K562 (cell line): ENCODE results near the gene TEPSIN. TPM values are rescaled to one million over a fixed set of nuclear protein-coding genes. Genes with fewer than 3 reads are reported as not detected.

Source experiments
- ATAC-seq: fragments of 200-7000 bp; cut with Tn5 transposase; 3 replicates; pipeline ENCODE4 v1.9.1; 2020; ENCODE audit warnings: moderate library complexity
- BruUV-seq: library from RNA; stranded (reverse); fragments of 400-500 nt; replicated peaks from 2 replicates; lab custom pipeline; 2021; lab: Mats Ljungman, UMichigan
- CTCF ChIA-PET: fragments of 300-600 bp; formaldehyde crosslinking; extraction: SDS; loops from one replicate; lab custom pipeline; 2021; ENCODE audit warnings: low intra/inter-chr PET ratio; lab: Yijun Ruan, JAX
- POLR2A ChIA-PET: fragments of 300-600, 350-650 bp; sonication (Branson Sonifier 250); formaldehyde crosslinking; extraction: SDS; loops from one replicate; lab custom pipeline; 2021; ENCODE audit warnings: antibody characterized with exemption, inconsistent platforms; lab: Yijun Ruan, JAX
- DNase-seq, 4 experiments: peaks; one replicate each; pipeline versions ENCODE4 v3.0.0 to v3.0.0-alpha.2; 2011 to 2018; ENCODE audit warnings: low spot score in 3 of 4, mixed read lengths in 3 of 4; ENCODE audit errors: extremely low read depth in 1 of 4
- FAIRE-seq: peaks from 2 replicates; lab custom pipeline; 2011; peaks lifted over from hg19 to GRCh38; lab: Jason Lieb, UNC
- H2AFZ ChIP-seq: 2 replicates; pipeline ENCODE4 v1.6.0; 2011; ENCODE audit warnings: low read depth, low read length, control low read depth, inconsistent platforms
- H3K27ac ChIP-seq: fragments of 200-600 bp; 3 replicates; pipeline ENCODE4 v1.8.0; 2011; ENCODE audit warnings: low read depth, mild to moderate bottlenecking, control low read depth, inconsistent platforms, low read length, moderate library complexity, mixed read lengths; ENCODE audit errors: extremely low read depth
- H3K27me3 ChIP-seq, 2 experiments: fragments of 300-600 bp in 1 of 2; 2 replicates in 1 of 2; 3 replicates in 1 of 2; pipeline versions ENCODE4 v1.6.0 to v1.8.0; 2011; ENCODE audit warnings: inconsistent platforms in 2 of 2, low read length in 2 of 2, mild to moderate bottlenecking in 1 of 2, mixed read lengths in 1 of 2, moderate library complexity in 1 of 2; ENCODE audit not compliant: control insufficient read depth in 2 of 2, insufficient read depth in 2 of 2
- H3K36me3 ChIP-seq: fragments of 300-600 bp; 3 replicates; pipeline ENCODE4 v1.8.0; 2011; ENCODE audit warnings: mild to moderate bottlenecking, low read length, inconsistent platforms; ENCODE audit not compliant: control insufficient read depth, insufficient read depth
- H3K4me1 ChIP-seq, 2 experiments: fragments of 200-600 bp in 1 of 2; replicated peaks in 1 of 2; 2 replicates in 1 of 2; 3 replicates in 1 of 2; pipeline versions ENCODE4 v1.5.1 to v1.8.0; 2011; ENCODE audit warnings: inconsistent platforms in 2 of 2, low read length in 2 of 2, mild to moderate bottlenecking in 1 of 2, mixed read lengths in 1 of 2, moderate library complexity in 1 of 2; ENCODE audit not compliant: control insufficient read depth in 2 of 2, insufficient read depth in 2 of 2
- H3K4me2 ChIP-seq: 2 replicates; pipeline ENCODE4 v1.6.1; 2011; ENCODE audit warnings: low read length, control low read depth, inconsistent platforms, mixed read lengths; ENCODE audit not compliant: insufficient read depth
- H3K4me3 ChIP-seq: fragments of 200-600 bp; sonication (generic), shearing (Covaris generic); 2 replicates; pipeline ENCODE4 v1.5.1; 2016; ENCODE audit warnings: control low read depth, inconsistent platforms
- H3K79me2 ChIP-seq: fragments of 200-600 bp; 3 replicates; pipeline ENCODE4 v1.8.0; 2011; ENCODE audit warnings: low read length, inconsistent platforms; ENCODE audit not compliant: control insufficient read depth, insufficient read depth
- H3K9ac ChIP-seq, 2 experiments: 2 replicates each; pipeline versions ENCODE4 v1.6.0 to v1.6.1; 2011; ENCODE audit warnings: low read depth in 2 of 2, low read length in 2 of 2, control low read depth in 1 of 2, inconsistent platforms in 1 of 2, mild to moderate bottlenecking in 1 of 2, mixed read lengths in 1 of 2; ENCODE audit not compliant: insufficient read depth in 1 of 2
- H3K9me1 ChIP-seq: one replicate; pipeline ENCODE4 v1.6.0; 2011; ENCODE audit warnings: inconsistent platforms, mild to moderate bottlenecking, low read length, moderate library complexity; ENCODE audit not compliant: control insufficient read depth, insufficient read depth
- H3K9me3 ChIP-seq: replicated peaks from 2 replicates; pipeline ENCODE4 v1.5.1; 2011; ENCODE audit warnings: low read depth, low read length, inconsistent platforms; ENCODE audit not compliant: control insufficient read depth, insufficient read depth
- H4K20me1 ChIP-seq: replicated peaks from 2 replicates; pipeline ENCODE4 v1.6.1; 2011; ENCODE audit warnings: low read length, inconsistent platforms, mixed read lengths; ENCODE audit not compliant: control insufficient read depth, insufficient read depth
- CCAR2 ChIP-seq: fragments of 200-400 bp; formaldehyde crosslinking; IDR thresholded peaks from 2 replicates; pipeline ENCODE4 v1.6.1; 2017; ENCODE audit warnings: mild to moderate bottlenecking, low read depth, low read length
- FOXA1 ChIP-seq: fragments of 450-650 bp; IDR thresholded peaks from 2 replicates; pipeline ENCODE4 v1.6.1; 2016; ENCODE audit warnings: mild to moderate bottlenecking, borderline replicate concordance
- MED1 ChIP-seq: sonication (generic); formaldehyde crosslinking; IDR thresholded peaks from 2 replicates; pipeline ENCODE4 v1.8.1; 2023; ENCODE audit warnings: missing genetic modification reagents, borderline replicate concordance
- PRPF4 ChIP-seq: fragments of 200-400 bp; formaldehyde crosslinking; IDR thresholded peaks from one replicate; pipeline ENCODE4 v1.6.1; 2017; ENCODE audit warnings: low read length, low read depth, mild to moderate bottlenecking; ENCODE audit not compliant: insufficient read depth, poor library complexity, severe bottlenecking
- ZNF134 ChIP-seq: fragments of 250-450 bp; sonication (Bioruptor Pico); conservative IDR thresholded peaks from 2 replicates; pipeline ENCODE4 v1.4.0; 2020
- WGBS: fragments of 100-300 bp; shearing (Covaris generic); methylation state at CpG from one replicate; pipeline ENCODE4 v1.1.6; 2016; ENCODE audit warnings: low coverage, mixed read lengths; ENCODE audit not compliant: insufficient coverage; ENCODE audit errors: missing lambda C conversion rate; 5-methylcytosine and 5-hydroxymethylcytosine counted together
- in situ Hi-C: fragments of 300-500 bp; cut with MboI; formaldehyde crosslinking; loops from 4 replicates; pipeline ENCODE4 v1.15.0; 2018; ENCODE audit warnings: inconsistent platforms, mixed read lengths
- intact Hi-C: fragments of 100-400 bp; cut with micrococcal nuclease; formaldehyde crosslinking; loops from 2 replicates; pipeline ENCODE4 v1.14.2; 2022
- polyA plus RNA-seq, 8 experiments: library from polyadenylated mRNA; depleted of rRNA in 4 of 8; stranded (reverse) in 5 of 8; unstranded in 3 of 8; fragments of >200 nt; fragmentation: Nextera tagmentation in 2 of 8; fragmentation: Illumina TruSeq in 1 of 8; extraction: Ambion mirVana in 2 of 8; extraction: Trizol in 1 of 8; gene quantifications; 2 replicates each; pipeline versions ENCODE4 v1.2.1 to v1.2.3, GENCODE V29; 2011 to 2014; ENCODE audit warnings: inconsistent platforms in 1 of 8, missing spikeins in 1 of 8
- total RNA-seq, 7 experiments: library from RNA; depleted of rRNA in 6 of 7; stranded (reverse); fragments of >200 nt in 6 of 7; fragmentation: Illumina TruSeq in 2 of 7; extraction: Trizol in 2 of 7; gene quantifications; 2 replicates each; pipeline versions ENCODE4 v1.2.1 to v1.2.3, GENCODE V29; 2011 to 2021; ENCODE audit warnings: low replicate concordance in 1 of 7
- TF ChIP-seq, protein P1 (sequence below): fragments of 450-650 bp; conservative IDR thresholded peaks from 2 replicates; pipeline ENCODE4 v1.6.1; 2016; ENCODE audit warnings: missing genetic modification characterization, low read depth, mild to moderate bottlenecking, control low read depth, missing compliant biosample characterization
- TF ChIP-seq, protein P2 (sequence below): fragments of 250-450 bp; sonication (Bioruptor Pico); IDR thresholded peaks from 2 replicates; pipeline ENCODE4 v1.8.0; 2022; ENCODE audit warnings: moderate library complexity, mild to moderate bottlenecking, inconsistent platforms
- TF ChIP-seq, protein P3 (sequence below): fragments of 450-650 bp; IDR thresholded peaks from 2 replicates; pipeline ENCODE4 v1.6.1; 2016; ENCODE audit warnings: mild to moderate bottlenecking

TEPSIN gene
- total and polyA plus RNA-seq, 9 of the 15 experiments (the other 6 are each of a cell fraction or from before 2014, with no cell fraction given), result 0.80 to 29.8 (median 5.3) TPM

DNA sequence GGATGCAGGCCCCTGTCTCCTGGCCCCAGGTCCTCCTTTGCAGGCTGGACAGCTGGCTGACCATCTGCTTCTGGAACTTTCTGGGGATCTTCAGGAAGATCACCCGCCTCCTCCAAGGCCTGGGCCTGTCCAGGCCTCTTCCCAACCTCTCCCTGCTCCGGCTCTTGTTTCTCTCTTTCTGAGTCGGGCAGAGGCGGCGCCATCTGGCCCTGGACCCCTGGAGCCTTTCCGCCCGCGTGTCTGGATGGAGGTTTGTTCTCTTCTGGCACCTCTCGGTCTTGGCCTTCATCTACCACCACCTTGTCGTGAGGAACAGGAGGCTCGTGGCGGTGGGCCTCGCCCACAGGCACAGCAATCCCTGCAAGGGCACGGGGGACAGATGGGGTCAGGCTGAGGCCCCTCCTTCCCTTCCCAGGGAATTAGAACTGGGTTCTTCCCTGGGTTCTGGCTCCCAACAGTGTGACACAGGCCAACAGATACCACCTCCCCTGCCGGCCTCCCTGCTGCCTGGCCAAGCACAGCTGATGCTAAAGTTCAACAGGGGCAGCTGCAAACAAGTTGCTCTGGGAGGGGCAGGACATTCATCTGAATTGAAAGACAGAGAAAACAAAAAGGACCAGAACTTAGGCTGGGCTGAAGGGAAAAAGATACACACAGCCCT is 13.6 kb upstream of the TEPSIN start:
- no peak overlapping the region for H3K4me3 ChIP-seq
- CTCF ChIA-PET, result interaction anchor here (0.6 to 4.0 kb wide), 7 partner anchors 230 to 449 kb away, joined by 3 to 33 read pairs (median 9); no protein-coding TSS in a partner anchor
- no peak for FAIRE-seq

More for the DNA sequence above, 13.6 kb upstream of the TEPSIN start:
- in situ Hi-C loops (no loop called here), intact Hi-C loops (loop anchor here (5.0 kb wide), 1 partner anchor 40 kb away; no protein-coding TSS in a partner anchor)
- DNase-seq, result no peak
- POLR2A ChIA-PET, result interaction anchor here (0.6 to 0.8 kb wide), 2 partner anchors 8 to 150 kb away, joined by 3 read pairs; no protein-coding TSS in a partner anchor
- 84% methylated on average over 14 of the region's 15 CpGs for WGBS
- no peak overlapping the region for H2AFZ ChIP-seq
- BruUV-seq, result no TSS peak
- H3K9ac ChIP-seq, result peak overlapping the region in 1 of 2 experiments; percentile 37; a peak in 1 of 4 replicates
- H3K9me1 ChIP-seq, result no peaks in the 10 kb centered on the region
- no peak overlapping the region for H3K27ac ChIP-seq
- TF ChIP-seq MED1 (no peak), PRPF4 (no peak), FOXA1 (no peak), ZNF134 (CRISPR knock-in tag) (no peak), CCAR2 (no peak)
- TF ChIP-seq, protein P1, sequence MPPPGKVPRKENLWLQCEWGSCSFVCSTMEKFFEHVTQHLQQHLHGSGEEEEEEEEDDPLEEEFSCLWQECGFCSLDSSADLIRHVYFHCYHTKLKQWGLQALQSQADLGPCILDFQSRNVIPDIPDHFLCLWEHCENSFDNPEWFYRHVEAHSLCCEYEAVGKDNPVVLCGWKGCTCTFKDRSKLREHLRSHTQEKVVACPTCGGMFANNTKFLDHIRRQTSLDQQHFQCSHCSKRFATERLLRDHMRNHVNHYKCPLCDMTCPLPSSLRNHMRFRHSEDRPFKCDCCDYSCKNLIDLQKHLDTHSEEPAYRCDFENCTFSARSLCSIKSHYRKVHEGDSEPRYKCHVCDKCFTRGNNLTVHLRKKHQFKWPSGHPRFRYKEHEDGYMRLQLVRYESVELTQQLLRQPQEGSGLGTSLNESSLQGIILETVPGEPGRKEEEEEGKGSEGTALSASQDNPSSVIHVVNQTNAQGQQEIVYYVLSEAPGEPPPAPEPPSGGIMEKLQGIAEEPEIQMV (tag), result no peak
- TF ChIP-seq, protein P2, sequence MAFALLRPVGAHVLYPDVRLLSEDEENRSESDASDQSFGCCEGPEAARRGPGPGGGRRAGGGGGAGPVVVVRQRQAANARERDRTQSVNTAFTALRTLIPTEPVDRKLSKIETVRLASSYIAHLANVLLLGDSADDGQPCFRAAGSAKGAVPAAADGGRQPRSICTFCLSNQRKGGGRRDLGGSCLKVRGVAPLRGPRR, result no peak
- TF ChIP-seq, protein P3, sequence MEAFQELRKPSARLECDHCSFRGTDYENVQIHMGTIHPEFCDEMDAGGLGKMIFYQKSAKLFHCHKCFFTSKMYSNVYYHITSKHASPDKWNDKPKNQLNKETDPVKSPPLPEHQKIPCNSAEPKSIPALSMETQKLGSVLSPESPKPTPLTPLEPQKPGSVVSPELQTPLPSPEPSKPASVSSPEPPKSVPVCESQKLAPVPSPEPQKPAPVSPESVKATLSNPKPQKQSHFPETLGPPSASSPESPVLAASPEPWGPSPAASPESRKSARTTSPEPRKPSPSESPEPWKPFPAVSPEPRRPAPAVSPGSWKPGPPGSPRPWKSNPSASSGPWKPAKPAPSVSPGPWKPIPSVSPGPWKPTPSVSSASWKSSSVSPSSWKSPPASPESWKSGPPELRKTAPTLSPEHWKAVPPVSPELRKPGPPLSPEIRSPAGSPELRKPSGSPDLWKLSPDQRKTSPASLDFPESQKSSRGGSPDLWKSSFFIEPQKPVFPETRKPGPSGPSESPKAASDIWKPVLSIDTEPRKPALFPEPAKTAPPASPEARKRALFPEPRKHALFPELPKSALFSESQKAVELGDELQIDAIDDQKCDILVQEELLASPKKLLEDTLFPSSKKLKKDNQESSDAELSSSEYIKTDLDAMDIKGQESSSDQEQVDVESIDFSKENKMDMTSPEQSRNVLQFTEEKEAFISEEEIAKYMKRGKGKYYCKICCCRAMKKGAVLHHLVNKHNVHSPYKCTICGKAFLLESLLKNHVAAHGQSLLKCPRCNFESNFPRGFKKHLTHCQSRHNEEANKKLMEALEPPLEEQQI, result no peak
- no peaks in the 10 kb centered on the region for H3K9me3 ChIP-seq
- H3K4me1 ChIP-seq, result peaks cover 0 to 37% of the 10 kb centered on the region in 2 experiments; a peak in 1 of 5 replicates
- no peak overlapping the region for H3K4me2 ChIP-seq
- H4K20me1 ChIP-seq, result no peaks in the 10 kb centered on the region; the same call in 1 of the 2 replicates
- ATAC-seq, result no peak
- no peaks in the 10 kb centered on the region for H3K27me3 ChIP-seq
- H3K36me3 ChIP-seq, result peaks cover 30% of the 10 kb centered on the region; the same call in 1 of the 3 replicates
- H3K79me2 ChIP-seq, result no peaks in the 10 kb centered on the region
